A673 (cell line): ENCODE data around the gene MMEL1. TPM values are rescaled to one million over a fixed set of nuclear protein-coding genes. Genes with fewer than 3 reads are reported as not detected.

Experiments
- BruUV-seq: library from RNA; stranded (reverse); fragments of 400-500 nt; replicated peaks from 2 replicates; lab custom pipeline; 2021; lab: Mats Ljungman, UMichigan
- CTCF ChIA-PET: fragments of 300-600 bp; sonication (Branson Sonifier 250); formaldehyde crosslinking; loops from one replicate; lab custom pipeline; 2022; ENCODE audit warnings: antibody characterized with exemption; lab: Charles Lee
- POLR2A ChIA-PET: fragments of 300-600 bp; sonication (Branson Sonifier 250); formaldehyde crosslinking; loops from one replicate; lab custom pipeline; 2022; ENCODE audit warnings: antibody characterized with exemption; ENCODE audit not compliant: low non-redundant PET; lab: Charles Lee
- DNase-seq: peaks from one replicate; pipeline ENCODE4 v3.0.0-alpha.2; 2015; ENCODE audit warnings: low spot score
- H3K27ac ChIP-seq: fragments of 200-600 bp; sonication (generic); 2 replicates; pipeline ENCODE4 v1.5.1; 2016; ENCODE audit warnings: mixed run types, low read depth, mild to moderate bottlenecking, mixed read lengths, antibody characterized with exemption, low read length; ENCODE audit not compliant: poor library complexity, severe bottlenecking
- H3K27me3 ChIP-seq: fragments of 200-600 bp; sonication (generic); replicated peaks from 2 replicates; pipeline ENCODE4 v1.6.1; 2017; ENCODE audit warnings: mixed run types, low read depth, mild to moderate bottlenecking, mixed read lengths, antibody characterized with exemption, low read length; ENCODE audit not compliant: insufficient read depth, poor library complexity
- H3K36me3 ChIP-seq: fragments of 200-600 bp; sonication (generic); 2 replicates; pipeline ENCODE4 v1.6.1; 2016; ENCODE audit warnings: mixed run types, mild to moderate bottlenecking, mixed read lengths, antibody characterized with exemption, low read length; ENCODE audit not compliant: insufficient read depth, poor library complexity, severe bottlenecking
- H3K4me1 ChIP-seq: fragments of 200-600 bp; sonication (generic); 2 replicates; pipeline ENCODE4 v1.6.1; 2017; ENCODE audit warnings: mixed run types, mild to moderate bottlenecking, mixed read lengths, antibody characterized with exemption, low read length; ENCODE audit not compliant: insufficient read depth, poor library complexity, severe bottlenecking
- H3K4me3 ChIP-seq: fragments of 200-600 bp; sonication (generic); 2 replicates; pipeline ENCODE4 v1.5.1; 2016; ENCODE audit warnings: low read depth, mixed run types, mild to moderate bottlenecking, mixed read lengths, low read length; ENCODE audit not compliant: poor library complexity, severe bottlenecking
- H3K9me3 ChIP-seq: fragments of 200-600 bp; sonication (generic); 2 replicates; pipeline ENCODE4 v1.6.1; 2016; ENCODE audit warnings: mixed run types, low read depth, mild to moderate bottlenecking, mixed read lengths, antibody characterized with exemption, low read length; ENCODE audit not compliant: poor library complexity, severe bottlenecking
- CTCF ChIP-seq: fragments of 300-800, 200-600 bp; sonication (generic); conservative IDR thresholded peaks from 2 replicates; pipeline ENCODE4 v1.5.1; 2017; ENCODE audit warnings: low read depth, mild to moderate bottlenecking, antibody characterized with exemption, low read length, moderate library complexity, mixed read lengths
- EZH2 ChIP-seq: fragments of 200-600 bp; sonication (generic); IDR thresholded peaks from 2 replicates; pipeline ENCODE4 v1.6.1; 2017; ENCODE audit warnings: borderline replicate concordance, low read depth, mild to moderate bottlenecking, mixed read lengths, antibody characterized with exemption, low read length; ENCODE audit not compliant: poor library complexity, severe bottlenecking
- intact Hi-C: fragments of 100-400 bp; cut with micrococcal nuclease; formaldehyde crosslinking; loops from one replicate; pipeline ENCODE4 v1.10.0; 2022; ENCODE audit not compliant: unreplicated experiment
- total RNA-seq: library from RNA; stranded (reverse); gene quantifications from 2 replicates; pipeline ENCODE4 v1.2.3, GENCODE V29; 2021

The MMEL1 gene
- total RNA-seq, 1 experiment from 2014 or later = not detected

- intact Hi-C loops = loop anchor here (10.0 kb wide), 1 partner anchor 866 kb away; no protein-coding TSS in a partner anchor
- Histone ChIP-seq H3K4me1 (peaks cover 17% of the 10 kb centered on the region), H3K27me3 (no peaks in the 10 kb centered on the region), H3K27ac (no peak overlapping the region), H3K9me3 (no peaks in the 10 kb centered on the region), H3K4me3 (no peak overlapping the region), H3K36me3 (no peaks in the 10 kb centered on the region)
- ChIA-PET CTCF (no interaction called here), POLR2A (no interaction called here)
- no peak for DNase-seq
- no peak for TF ChIP-seq CTCF
- no peak for TF ChIP-seq EZH2
- BruUV-seq = no TSS peak
These were observed 74.0 kb downstream of the MMEL1 start for GRCh38 chr1:2558861-2559260.

GRCh38 chr1:2558420-2558819 is 74.4 kb downstream of the MMEL1 start:
- Histone ChIP-seq H3K27ac (no peak overlapping the region), H3K4me1 (peaks cover 17% of the 10 kb centered on the region), H3K9me3 (no peaks in the 10 kb centered on the region), H3K27me3 (no peaks in the 10 kb centered on the region), H3K4me3 (no peak overlapping the region), H3K36me3 (no peaks in the 10 kb centered on the region)
- ChIA-PET POLR2A (interaction anchor here (0.6 kb wide), 1 partner anchor 16 kb away, joined by 3 read pairs; no protein-coding TSS in a partner anchor), CTCF (no interaction called here)
- DNase-seq = no peak
- TF ChIP-seq CTCF (no peak), EZH2 (no peak)
- BruUV-seq = no TSS peak
- intact Hi-C loops = loop anchor here (10.0 kb wide), 1 partner anchor 866 kb away; no protein-coding TSS in a partner anchor

- no peak for DNase-seq
- Histone ChIP-seq H3K4me1 (peaks cover 17% of the 10 kb centered on the region), H3K4me3 (no peak overlapping the region), H3K27ac (no peak overlapping the region), H3K36me3 (no peaks in the 10 kb centered on the region), H3K9me3 (no peaks in the 10 kb centered on the region), H3K27me3 (no peaks in the 10 kb centered on the region)
- no TSS peak for BruUV-seq
- ChIA-PET CTCF (no interaction called here), POLR2A (interaction anchor here (0.6 kb wide), 1 partner anchor 16 kb away, joined by 3 read pairs; no protein-coding TSS in a partner anchor)
- no peak for TF ChIP-seq CTCF
- no peak for TF ChIP-seq EZH2
- intact Hi-C loops = loop anchor here (10.0 kb wide), 1 partner anchor 867 kb away; no protein-coding TSS in a partner anchor
These were observed 75.1 kb downstream of the MMEL1 start for GRCh38 chr1:2557482-2558400.
